Gastroesophageal sphincter (tissue), 4 donors: ENCODE measurements around the gene CALR3. TPM values are rescaled to one million over a fixed set of nuclear protein-coding genes. Genes with fewer than 3 reads are reported as not detected.
"Not testable (repeated sequence)": the region's sequence is repeated elsewhere in the genome, so short reads cannot be mapped to it uniquely, and the experiment has no call there.

Experiments
- ATAC-seq: fragments of 150-250 bp; one replicate; pipeline ENCODE4 v1.9.1; 2016; ENCODE audit warnings: mild to moderate bottlenecking, moderate library complexity
- H3K27ac ChIP-seq, 4 donors: fragments of 200-600 bp; sonication (generic) in 3 of 4; 1 replicate in 3 of 4; 2 replicates in 1 of 4; pipeline ENCODE4 v1.5.1; 2016 to 2019
- H3K27me3 ChIP-seq: fragments of 200-600 bp; sonication (generic); one replicate; pipeline ENCODE4 v1.5.1; 2019
- H3K36me3 ChIP-seq, 2 donors: fragments of 200-600 bp; sonication (generic); one replicate each; pipeline ENCODE4 v1.5.1; 2019; ENCODE audit warnings: control low read depth in 1 of 2
- H3K4me1 ChIP-seq, 3 donors: fragments of 200-600 bp; sonication (generic); 1 replicate in 2 of 3; 2 replicates in 1 of 3; pipeline ENCODE4 v1.5.1; 2016 to 2019; ENCODE audit warnings: control low read depth in 2 of 3
- H3K4me3 ChIP-seq, 2 donors: fragments of 200-600 bp; sonication (generic); one replicate each; pipeline ENCODE4 v1.5.1; 2019; ENCODE audit warnings: mild to moderate bottlenecking in 1 of 2, moderate library complexity in 1 of 2
- H3K9me3 ChIP-seq, 3 donors: fragments of 200-600 bp; sonication (generic); one replicate each; pipeline ENCODE4 v1.5.1; 2017 to 2019; ENCODE audit warnings: control low read depth in 2 of 3
- EP300 ChIP-seq: sonication (generic); formaldehyde crosslinking; IDR thresholded peaks from one replicate; pipeline ENCODE4 v1.6.1; 2017; ENCODE audit warnings: antibody characterized with exemption, mild to moderate bottlenecking
- POLR2A ChIP-seq, 2 donors: fragments of 450-650 bp; IDR thresholded peaks; one replicate each; pipeline ENCODE4 v1.6.1; 2017; ENCODE audit warnings: antibody characterized with exemption in 2 of 2, mild to moderate bottlenecking in 2 of 2, moderate library complexity in 1 of 2
- POLR2AphosphoS5 ChIP-seq: sonication (generic); formaldehyde crosslinking; IDR thresholded peaks from one replicate; pipeline ENCODE4 v1.6.1; 2017; ENCODE audit warnings: antibody characterized with exemption
- WGBS, 2 donors: methylation state at CpG; one replicate each; pipeline ENCODE4 v1.1.5; 2018; ENCODE audit warnings: low coverage in 1 of 2; 5-methylcytosine and 5-hydroxymethylcytosine counted together
- total RNA-seq, 4 donors: library from RNA; depleted of rRNA; stranded (reverse); fragments of >200 nt; gene quantifications; one replicate each; pipeline ENCODE4 v1.1.0, GENCODE V29; 2016
- TF ChIP-seq, protein P1 (sequence below), 4 experiments: fragments of 200-600 bp in 2 of 4; fragments of 450-650 bp in 2 of 4; sonication (generic) in 1 of 4; IDR thresholded peaks; one replicate each; pipeline ENCODE4 v1.5.1; 2017 to 2019; ENCODE audit warnings: antibody characterized with exemption in 4 of 4, mild to moderate bottlenecking in 2 of 4, moderate library complexity in 2 of 4

The CALR3 gene
- total RNA-seq, 4 donors from 2014 or later: not detected

DNA sequence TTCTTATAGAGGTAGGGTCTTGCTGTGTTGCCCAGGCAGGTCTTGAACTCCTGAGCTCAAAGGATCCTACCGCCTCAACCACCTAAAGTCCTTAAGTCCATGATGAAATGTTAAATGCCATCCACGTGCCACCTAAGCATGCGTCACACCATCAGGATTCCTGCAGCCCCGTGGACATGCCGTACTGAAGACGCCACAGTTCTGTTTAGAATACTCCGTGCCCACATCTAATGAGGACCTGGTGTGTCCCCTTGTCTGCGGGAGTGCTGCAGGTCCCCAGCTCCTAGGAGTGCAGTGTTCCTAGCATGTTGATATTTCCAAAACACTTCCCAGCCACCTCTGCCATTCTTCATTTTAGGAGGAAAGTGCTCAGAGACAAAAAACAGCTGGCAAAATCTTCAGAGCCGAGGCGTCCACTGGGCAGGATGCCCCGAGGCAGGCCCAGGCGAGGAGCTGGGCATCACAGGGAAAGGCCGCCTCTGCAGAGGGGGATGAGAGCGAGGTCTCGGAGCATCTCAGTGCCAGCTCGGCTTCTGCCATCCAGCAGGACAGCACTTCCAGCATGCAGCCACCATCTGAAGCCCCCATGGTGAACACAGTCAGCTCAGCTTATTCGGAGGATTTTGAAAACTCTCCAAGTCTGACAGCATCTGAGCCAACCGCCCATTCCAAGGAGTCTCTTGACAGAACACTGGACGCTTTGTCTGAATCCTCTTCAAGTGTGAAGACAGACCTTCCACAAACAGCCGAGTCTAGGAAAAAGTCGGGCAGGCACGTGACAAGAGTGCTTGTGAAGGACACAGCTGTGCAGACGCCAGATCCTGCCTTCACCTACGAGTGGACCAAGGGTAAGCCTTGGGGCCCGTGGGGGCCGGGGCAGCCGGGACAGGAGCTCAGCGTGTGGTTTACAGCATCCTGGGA lies 13.4 kb upstream of the CALR3 start:
- peaks cover 0 to 99% of the 10 kb centered on the region in 2 donors for H3K36me3 ChIP-seq
- TF ChIP-seq, protein P1, sequence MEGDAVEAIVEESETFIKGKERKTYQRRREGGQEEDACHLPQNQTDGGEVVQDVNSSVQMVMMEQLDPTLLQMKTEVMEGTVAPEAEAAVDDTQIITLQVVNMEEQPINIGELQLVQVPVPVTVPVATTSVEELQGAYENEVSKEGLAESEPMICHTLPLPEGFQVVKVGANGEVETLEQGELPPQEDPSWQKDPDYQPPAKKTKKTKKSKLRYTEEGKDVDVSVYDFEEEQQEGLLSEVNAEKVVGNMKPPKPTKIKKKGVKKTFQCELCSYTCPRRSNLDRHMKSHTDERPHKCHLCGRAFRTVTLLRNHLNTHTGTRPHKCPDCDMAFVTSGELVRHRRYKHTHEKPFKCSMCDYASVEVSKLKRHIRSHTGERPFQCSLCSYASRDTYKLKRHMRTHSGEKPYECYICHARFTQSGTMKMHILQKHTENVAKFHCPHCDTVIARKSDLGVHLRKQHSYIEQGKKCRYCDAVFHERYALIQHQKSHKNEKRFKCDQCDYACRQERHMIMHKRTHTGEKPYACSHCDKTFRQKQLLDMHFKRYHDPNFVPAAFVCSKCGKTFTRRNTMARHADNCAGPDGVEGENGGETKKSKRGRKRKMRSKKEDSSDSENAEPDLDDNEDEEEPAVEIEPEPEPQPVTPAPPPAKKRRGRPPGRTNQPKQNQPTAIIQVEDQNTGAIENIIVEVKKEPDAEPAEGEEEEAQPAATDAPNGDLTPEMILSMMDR (IDR thresholded peaks at IDR 0.05): no peak
- TF ChIP-seq POLR2AphosphoS5 (no peak), EP300 (no peak), POLR2A (IDR thresholded peaks at IDR 0.05) (no peak)
- H3K4me1 ChIP-seq: peaks cover 0 to 22% (median 8%) of the 10 kb centered on the region in 3 donors
- peak; percentile 78 for ATAC-seq
- H3K27ac ChIP-seq: peak overlapping the region in 3 of 4 donors; percentile 42 to 79 (median 72)
- 36 to 65% methylated on average over 7 to 13 of the region's 28 CpGs for WGBS, 2 donors
- no peaks in the 10 kb centered on the region for H3K27me3 ChIP-seq
- no peak overlapping the region for H3K4me3 ChIP-seq
- H3K9me3 ChIP-seq: no peaks in the 10 kb centered on the region

DNA sequence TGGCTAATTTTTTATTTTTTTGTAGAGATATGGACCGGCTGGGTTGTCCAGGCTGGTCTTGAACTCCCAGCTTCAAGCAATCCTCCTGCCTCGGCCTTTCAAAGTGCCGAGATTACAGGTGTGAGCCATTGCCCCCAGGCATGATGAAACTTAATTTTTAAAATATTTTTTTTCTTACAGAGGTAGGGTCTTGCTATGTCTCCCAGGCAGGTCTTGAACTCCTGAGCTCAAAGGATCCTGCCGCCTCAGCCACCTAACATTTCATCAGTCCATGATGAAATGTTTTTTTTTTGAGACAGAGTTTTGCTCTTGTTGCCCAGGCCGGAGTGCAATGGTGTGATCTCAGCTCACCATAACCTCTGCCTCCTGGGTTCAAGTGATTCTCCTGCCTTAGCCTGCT lies 12.6 kb upstream of the CALR3 start:
- ATAC-seq: no peak
- TF ChIP-seq POLR2A (IDR thresholded peaks at IDR 0.05) (no peak), POLR2AphosphoS5 (no peak), EP300 (no peak)
- TF ChIP-seq, protein P1 (IDR thresholded peaks at IDR 0.05): no peak
- WGBS, 2 donors: 83% methylated on average over 5 of the region's 5 CpGs; no CpG with 5 or more reads in 1 of the 2 donors

DNA sequence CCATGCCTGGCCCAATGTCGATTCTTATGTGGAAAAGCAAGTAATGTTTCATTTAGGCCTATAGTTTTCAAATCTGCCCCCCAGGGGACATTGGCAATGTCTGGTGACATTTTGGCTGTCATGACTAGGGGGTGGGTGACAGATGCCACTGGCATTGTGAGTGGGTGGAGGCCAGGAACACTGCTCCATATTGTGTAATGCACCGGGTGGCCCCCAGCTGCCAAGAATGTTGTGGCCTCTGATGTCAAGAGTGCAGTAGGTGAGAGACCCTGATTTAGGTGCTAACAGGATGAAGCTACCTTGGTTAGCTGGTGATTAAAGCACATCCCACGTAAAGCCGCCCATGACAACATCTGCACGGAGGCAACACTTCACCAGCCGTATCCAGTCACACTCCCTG lies 11.0 kb upstream of the CALR3 start:
- WGBS, 2 donors: 81 to 100% methylated on average over 1 to 5 of the region's 6 CpGs
- H3K27ac ChIP-seq: no peak overlapping the region

More for the DNA sequence above, 12.6 kb upstream of the CALR3 start:
- Histone ChIP-seq H3K9me3 (no peaks in the 10 kb centered on the region), H3K4me3 (no peak overlapping the region), H3K4me1 (peaks cover 0 to 22% (median 8%) of the 10 kb centered on the region in 3 donors), H3K36me3 (peaks cover 0 to 99% of the 10 kb centered on the region in 2 donors), H3K27ac (peak overlapping the region in 3 of 4 donors; percentile 42 to 79 (median 72)), H3K27me3 (no peaks in the 10 kb centered on the region)

DNA sequence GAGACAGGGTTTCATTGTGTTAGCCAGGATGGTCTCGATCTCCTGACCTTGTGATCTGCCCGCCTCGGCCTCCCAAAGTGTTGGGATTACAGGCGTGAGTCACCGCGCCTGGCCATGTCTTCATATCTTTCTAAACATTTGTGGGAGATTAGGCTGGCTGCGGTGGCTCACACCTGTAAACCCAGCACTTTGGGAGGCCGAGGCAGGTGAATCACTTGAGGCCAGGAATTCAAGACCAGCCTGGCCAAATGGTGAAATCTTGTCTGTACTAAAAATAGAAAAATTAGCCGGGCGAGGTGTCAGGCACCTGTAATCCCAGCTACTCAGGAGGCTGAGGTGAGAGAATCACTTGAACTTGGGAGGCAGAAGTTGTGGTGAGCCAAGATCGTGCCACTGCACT lies 10.2 kb upstream of the CALR3 start:
- H3K36me3 ChIP-seq: peaks cover 0 to 100% of the 10 kb centered on the region in 2 donors
- not testable (repeated sequence) for H3K27ac ChIP-seq, H3K4me3 ChIP-seq, H3K9me3 ChIP-seq, H3K27me3 ChIP-seq, ATAC-seq
- H3K4me1 ChIP-seq: peaks cover 0 to 22% (median 8%) of the 10 kb centered on the region in 3 donors
- 83 to 96% methylated on average over 1 to 4 of the region's 11 CpGs for WGBS, 2 donors

More for the DNA sequence above, 11.0 kb upstream of the CALR3 start:
- H3K4me3 ChIP-seq: no peak overlapping the region
- no peak for ATAC-seq
- H3K36me3 ChIP-seq: peaks cover 0 to 99% of the 10 kb centered on the region in 2 donors
- no peaks in the 10 kb centered on the region for H3K9me3 ChIP-seq
- peaks cover 0 to 22% (median 8%) of the 10 kb centered on the region in 3 donors for H3K4me1 ChIP-seq
- no peaks in the 10 kb centered on the region for H3K27me3 ChIP-seq
- TF ChIP-seq, protein P1 (IDR thresholded peaks at IDR 0.05): no peak
- TF ChIP-seq POLR2A (IDR thresholded peaks at IDR 0.05) (no peak), POLR2AphosphoS5 (no peak), EP300 (no peak)

DNA sequence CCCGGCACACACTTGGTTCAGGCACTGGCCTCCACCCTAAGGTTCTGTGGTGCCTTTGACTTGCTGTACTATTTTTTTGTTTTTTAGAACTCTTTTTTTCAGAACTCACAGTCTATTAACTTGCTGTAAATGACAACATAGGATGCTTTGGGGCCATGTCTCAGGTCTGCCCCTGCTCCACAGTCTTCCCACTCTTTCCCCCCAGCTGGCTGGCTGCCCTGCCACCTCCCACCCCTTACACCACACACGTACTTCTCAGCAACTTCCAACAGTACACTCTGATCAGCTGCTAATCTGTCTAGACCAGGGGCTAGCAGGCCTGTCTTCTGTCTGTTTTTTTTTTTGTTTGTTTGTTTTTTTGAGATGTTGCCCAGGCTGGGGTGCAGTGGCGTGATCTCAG lies 8.3 kb upstream of the CALR3 start:
- peaks cover 0 to 6% (median 0%) of the 10 kb centered on the region in 3 donors for H3K4me1 ChIP-seq
- H3K36me3 ChIP-seq: peaks cover 0 to 89% of the 10 kb centered on the region in 2 donors
- TF ChIP-seq EP300 (no peak), POLR2AphosphoS5 (no peak), POLR2A (IDR thresholded peaks at IDR 0.05) (no peak)
- TF ChIP-seq, protein P1 (IDR thresholded peaks at IDR 0.05): no peak
- ATAC-seq: no peak
- 79% methylated on average over 3 of the region's 3 CpGs; no CpG with 5 or more reads in 1 of the 2 donors for WGBS, 2 donors
- H3K27me3 ChIP-seq: no peaks in the 10 kb centered on the region
- no peaks in the 10 kb centered on the region for H3K9me3 ChIP-seq
- H3K27ac ChIP-seq: no peak overlapping the region
- no peak overlapping the region for H3K4me3 ChIP-seq
